ENCODE measurements around the gene SOX13.

DNA sequence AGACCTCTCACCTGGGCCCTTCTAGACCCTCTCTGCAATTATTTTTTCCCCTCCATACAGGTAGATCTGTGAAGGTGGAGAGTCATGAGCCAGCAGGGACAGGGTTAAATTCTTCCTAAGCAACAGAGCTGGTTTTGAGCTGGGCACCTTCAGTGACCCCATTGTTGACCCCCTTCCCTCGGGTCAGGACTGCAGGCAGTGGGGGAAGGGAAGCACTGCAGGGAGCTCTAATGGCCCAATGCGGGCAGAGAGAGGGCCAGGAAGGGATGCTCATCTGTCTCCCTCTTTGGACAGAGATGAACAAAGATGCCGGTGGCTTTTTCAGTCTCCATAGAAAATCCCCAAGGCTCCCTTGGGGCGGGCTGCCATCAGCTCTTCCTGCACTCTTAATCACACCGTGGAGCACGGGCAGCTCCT, 21.4 kb downstream of the SOX13 start:
- TF ChIP-seq POLR2A (IDR thresholded peaks at IDR 0.05; ENCODE audit: low read depth): no peak
- TF ChIP-seq, protein P1, sequence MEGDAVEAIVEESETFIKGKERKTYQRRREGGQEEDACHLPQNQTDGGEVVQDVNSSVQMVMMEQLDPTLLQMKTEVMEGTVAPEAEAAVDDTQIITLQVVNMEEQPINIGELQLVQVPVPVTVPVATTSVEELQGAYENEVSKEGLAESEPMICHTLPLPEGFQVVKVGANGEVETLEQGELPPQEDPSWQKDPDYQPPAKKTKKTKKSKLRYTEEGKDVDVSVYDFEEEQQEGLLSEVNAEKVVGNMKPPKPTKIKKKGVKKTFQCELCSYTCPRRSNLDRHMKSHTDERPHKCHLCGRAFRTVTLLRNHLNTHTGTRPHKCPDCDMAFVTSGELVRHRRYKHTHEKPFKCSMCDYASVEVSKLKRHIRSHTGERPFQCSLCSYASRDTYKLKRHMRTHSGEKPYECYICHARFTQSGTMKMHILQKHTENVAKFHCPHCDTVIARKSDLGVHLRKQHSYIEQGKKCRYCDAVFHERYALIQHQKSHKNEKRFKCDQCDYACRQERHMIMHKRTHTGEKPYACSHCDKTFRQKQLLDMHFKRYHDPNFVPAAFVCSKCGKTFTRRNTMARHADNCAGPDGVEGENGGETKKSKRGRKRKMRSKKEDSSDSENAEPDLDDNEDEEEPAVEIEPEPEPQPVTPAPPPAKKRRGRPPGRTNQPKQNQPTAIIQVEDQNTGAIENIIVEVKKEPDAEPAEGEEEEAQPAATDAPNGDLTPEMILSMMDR (IDR thresholded peaks at IDR 0.05): no peak

All from esophagus muscularis mucosa (tissue), 3 donors.